Ishikawa (cell line): Measurements from ENCODE around the gene PDZD2.

ENCODE experiments used
- CREB1 ChIP-seq: IDR thresholded peaks from 2 replicates; pipeline ENCODE4 v1.6.1; 2012; ENCODE audit warnings: low read depth
- EP300 ChIP-seq: IDR thresholded peaks from 2 replicates; pipeline ENCODE4 v1.6.1; 2012; ENCODE audit warnings: borderline replicate concordance
- FOXM1 ChIP-seq: IDR thresholded peaks from 2 replicates; pipeline ENCODE4 v1.6.1; 2012; ENCODE audit warnings: low read depth, borderline replicate concordance
- RAD21 ChIP-seq: IDR thresholded peaks from 2 replicates; pipeline ENCODE4 v1.6.1; 2012; ENCODE audit warnings: low read depth
- TCF12 ChIP-seq: IDR thresholded peaks from 2 replicates; pipeline ENCODE4 v1.6.1; 2012; ENCODE audit warnings: low read depth
- TF ChIP-seq, protein P1 (sequence below): IDR thresholded peaks from 2 replicates; pipeline ENCODE4 v1.6.1; 2012

DNA sequence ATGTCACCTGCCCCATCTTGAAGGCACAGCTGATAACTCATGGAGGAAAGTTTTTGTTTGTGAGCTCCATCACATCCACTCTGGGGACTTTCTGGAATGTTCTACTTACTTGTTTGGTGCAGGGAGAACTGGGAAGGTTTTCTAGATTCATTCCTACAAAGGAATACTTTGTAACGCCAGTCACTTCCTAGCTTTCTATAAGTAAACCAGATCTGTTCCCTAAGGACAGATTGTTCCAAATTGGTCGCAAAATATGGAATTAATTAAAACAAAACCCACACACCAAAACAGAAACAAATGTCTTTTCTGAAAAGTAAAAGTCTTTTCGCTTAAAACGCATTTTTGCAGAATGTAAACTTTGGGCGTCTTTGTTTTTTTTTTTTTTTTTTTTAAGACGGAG is 167.6 kb downstream of the PDZD2 start:
- TF ChIP-seq CREB1 (no peak), RAD21 (no peak), EP300 (no peak), TCF12 (no peak), FOXM1 (no peak)
- TF ChIP-seq, protein P1, sequence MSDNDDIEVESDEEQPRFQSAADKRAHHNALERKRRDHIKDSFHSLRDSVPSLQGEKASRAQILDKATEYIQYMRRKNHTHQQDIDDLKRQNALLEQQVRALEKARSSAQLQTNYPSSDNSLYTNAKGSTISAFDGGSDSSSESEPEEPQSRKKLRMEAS, result no peak
